GM23338 (cell line): ENCODE data around the gene METTL13. TPM values are rescaled to one million over a fixed set of nuclear protein-coding genes. Genes with fewer than 3 reads are reported as not detected.

Source experiments
- CREB1 ChIP-seq: fragments of 250-450 bp; sonication (Bioruptor Pico); IDR thresholded peaks from 2 replicates; pipeline ENCODE4 v1.5.0; 2020; ENCODE audit warnings: low read depth, mild to moderate bottlenecking, moderate library complexity
- EZH2 ChIP-seq: fragments of 200-600 bp; sonication (generic); IDR thresholded peaks from one replicate; pipeline ENCODE4 v1.8.0; 2017; ENCODE audit warnings: antibody characterized with exemption, mild to moderate bottlenecking, low read depth; ENCODE audit not compliant: unreplicated experiment
- EZH2phosphoT487 ChIP-seq: fragments of 200-600 bp; sonication (generic); IDR thresholded peaks from one replicate; pipeline ENCODE4 v1.8.1; 2018; ENCODE audit warnings: antibody characterized with exemption; ENCODE audit not compliant: unreplicated experiment
- POLR2AphosphoS5 ChIP-seq: IDR thresholded peaks from 2 replicates; pipeline ENCODE4 v1.6.1; 2016; ENCODE audit warnings: antibody characterized with exemption, low read depth
- REST ChIP-seq: IDR thresholded peaks from one replicate; pipeline ENCODE4 v1.6.1; 2018; ENCODE audit warnings: antibody characterized with exemption; ENCODE audit not compliant: unreplicated experiment
- STAT1 ChIP-seq: IDR thresholded peaks from one replicate; pipeline ENCODE4 v1.6.1; 2016; ENCODE audit warnings: antibody characterized with exemption; ENCODE audit not compliant: unreplicated experiment
- ZNF462 ChIP-seq: fragments of 250-450 bp; sonication (Bioruptor Pico); IDR thresholded peaks from 2 replicates; pipeline ENCODE4 v1.5.0; 2020; ENCODE audit warnings: mild to moderate bottlenecking, moderate library complexity
- polyA plus RNA-seq: library from polyadenylated mRNA; unstranded; fragments of >200 nt; fragmentation: Nextera tagmentation; extraction: Ambion mirVana; gene quantifications from 2 replicates; pipeline ENCODE4 v1.2.1, GENCODE V29; 2016
- total RNA-seq: library from RNA; depleted of rRNA; stranded (reverse); fragments of >200 nt; shearing (Covaris generic); gene quantifications from 2 replicates; pipeline ENCODE4 v1.2.3, GENCODE V29; 2014

The METTL13 gene
- total and polyA plus RNA-seq, 2 experiments from 2014 or later, result 21.0 to 45.4 TPM

GRCh38 chr1:171751221-171751620, 30.2 kb upstream of the METTL13 start (continued):
- TF ChIP-seq ZNF462 (no peak), STAT1 (no peak), REST (no peak), EZH2 (no peak), CREB1 (no peak), EZH2phosphoT487 (no peak), POLR2AphosphoS5 (no peak)
